GM12878 (cell line): ENCODE measurements around the gene DHRS7B. TPM values are rescaled to one million over a fixed set of nuclear protein-coding genes. Genes with fewer than 3 reads are reported as not detected.

ENCODE experiments used
- ATAC-seq: fragments of 200-7000 bp; cut with Tn5 transposase; 3 replicates; pipeline ENCODE4 v1.9.1; 2020; ENCODE audit warnings: mild to moderate bottlenecking, moderate library complexity
- BruUV-seq: library from RNA; stranded (reverse); fragments of 400-500 nt; replicated peaks from 2 replicates; lab custom pipeline; 2021; lab: Mats Ljungman, UMichigan
- CTCF ChIA-PET: fragments of 300-600 bp; sonication (Branson Sonifier 250); formaldehyde crosslinking; extraction: SDS; loops from one replicate; lab custom pipeline; 2021; ENCODE audit warnings: inconsistent platforms; lab: Yijun Ruan, JAX
- POLR2A ChIA-PET: fragments of 350-600 bp; formaldehyde crosslinking; extraction: SDS; loops from one replicate; lab custom pipeline; 2021; ENCODE audit warnings: inconsistent platforms; lab: Charles Lee
- RAD21 ChIA-PET: fragments of 300-600 bp; sonication (Branson Sonifier 250); formaldehyde crosslinking; loops from one replicate; lab custom pipeline; 2023; ENCODE audit warnings: antibody characterized with exemption; ENCODE audit not compliant: unreplicated experiment; lab: Charles Lee
- SMC1A ChIA-PET: fragments of 300-600 bp; sonication (Branson Sonifier 250); formaldehyde crosslinking; loops from one replicate; lab custom pipeline; 2023; ENCODE audit not compliant: unreplicated experiment, uncharacterized antibody; lab: Charles Lee
- DNase-seq: peaks from one replicate; pipeline ENCODE4 v3.0.0-alpha.2; 2011; ENCODE audit warnings: low read depth, low spot score
- FAIRE-seq: peaks from 3 replicates; lab custom pipeline; 2011; peaks lifted over from hg19 to GRCh38; lab: Jason Lieb, UNC
- H2AFZ ChIP-seq: 2 replicates; pipeline ENCODE4 v1.6.0; 2011; ENCODE audit warnings: low read depth, low read length, control low read depth; ENCODE audit not compliant: control insufficient read depth
- H3K27ac ChIP-seq: 2 replicates; pipeline ENCODE4 v1.5.1; 2011; ENCODE audit warnings: control low read depth; ENCODE audit not compliant: control insufficient read depth, insufficient read depth
- H3K27me3 ChIP-seq, 2 experiments: replicated peaks in 1 of 2; 2 replicates each; pipeline versions ENCODE4 v1.6.0 to v1.6.1; 2011; ENCODE audit warnings: low read length in 1 of 2; ENCODE audit not compliant: control insufficient read depth in 2 of 2, insufficient read depth in 2 of 2
- H3K36me3 ChIP-seq, 2 experiments: 2 replicates each; pipeline ENCODE4 v1.5.1; 2011; ENCODE audit warnings: low read length in 1 of 2; ENCODE audit not compliant: control insufficient read depth in 2 of 2, insufficient read depth in 2 of 2
- H3K4me1 ChIP-seq: 2 replicates; pipeline ENCODE4 v1.6.1; 2011; ENCODE audit warnings: mild to moderate bottlenecking, low read length, moderate library complexity, mixed read lengths; ENCODE audit not compliant: control insufficient read depth, insufficient read depth
- H3K4me2 ChIP-seq: 2 replicates; pipeline ENCODE4 v1.6.0; 2011; ENCODE audit warnings: control low read depth; ENCODE audit not compliant: control insufficient read depth, insufficient read depth
- H3K4me3 ChIP-seq: fragments of 200-600 bp; sonication (generic); 2 replicates; pipeline ENCODE4 v1.5.1; 2016
- H3K79me2 ChIP-seq: 2 replicates; pipeline ENCODE4 v1.6.0; 2011; ENCODE audit warnings: low read length; ENCODE audit not compliant: control insufficient read depth, insufficient read depth
- H3K9ac ChIP-seq: 2 replicates; pipeline ENCODE4 v1.8.0; 2011; ENCODE audit warnings: low read length, control low read depth, mixed read lengths; ENCODE audit not compliant: control insufficient read depth, insufficient read depth
- H3K9me3 ChIP-seq: replicated peaks from 3 replicates; pipeline ENCODE4 v1.5.1; 2011; ENCODE audit warnings: mild to moderate bottlenecking, low read length; ENCODE audit not compliant: control insufficient read depth, insufficient read depth
- H4K20me1 ChIP-seq: 2 replicates; pipeline ENCODE4 v1.6.0; 2011; ENCODE audit not compliant: control insufficient read depth, insufficient read depth
- ASH2L ChIP-seq: fragments of 300-600, 200-600 bp; sonication (generic); IDR thresholded peaks from 2 replicates; pipeline ENCODE4 v1.6.1; 2017; ENCODE audit warnings: low read depth, mild to moderate bottlenecking, borderline replicate concordance
- CHD2 ChIP-seq: IDR thresholded peaks from 2 replicates; pipeline ENCODE4 v1.6.1; 2011; ENCODE audit warnings: low read depth, low read length, improper control_type of control experiment, borderline replicate concordance
- CREM ChIP-seq: IDR thresholded peaks from 2 replicates; pipeline ENCODE4 v1.6.1; 2014; ENCODE audit warnings: antibody characterized with exemption, low read depth
- EZH2 ChIP-seq: IDR thresholded peaks from 2 replicates; pipeline ENCODE4 v1.6.1; 2012; ENCODE audit warnings: low read depth, mild to moderate bottlenecking, control low read depth, inconsistent platforms, low read length, borderline replicate concordance; ENCODE audit not compliant: control insufficient read depth
- POLR2A ChIP-seq: IDR thresholded peaks from 2 replicates; pipeline ENCODE4 v1.6.1; 2011; ENCODE audit warnings: low read depth, mild to moderate bottlenecking, low read length
- RELA ChIP-seq: fragments of 450-650 bp; IDR thresholded peaks from 2 replicates; pipeline ENCODE4 v1.8.0; 2014; ENCODE audit warnings: borderline replicate concordance; ENCODE audit not compliant: partially characterized antibody
- ZNF24 ChIP-seq: fragments of 450-650 bp; IDR thresholded peaks from 2 replicates; pipeline ENCODE4 v1.6.1; 2017; ENCODE audit warnings: antibody characterized with exemption, mild to moderate bottlenecking
- ZNF274 ChIP-seq: IDR thresholded peaks from one replicate; pipeline ENCODE4 v1.8.0; 2011; ENCODE audit not compliant: insufficient read length, insufficient read depth
- WGBS: methylation state at CpG from one replicate; pipeline ENCODE4 v1.1.6; 2016; ENCODE audit warnings: low lambda C conversion rate; ENCODE audit not compliant: insufficient replicate concordance, insufficient coverage; ENCODE audit errors: missing lambda C conversion rate; 5-methylcytosine and 5-hydroxymethylcytosine counted together
- in situ Hi-C: fragments of 300-500 bp; cut with MboI; formaldehyde crosslinking; loops from 9 replicates; pipeline ENCODE4 v1.14.3; 2018; ENCODE audit warnings: mixed read lengths
- intact Hi-C: fragments of 100-400 bp; cut with micrococcal nuclease; formaldehyde crosslinking; loops from one replicate; pipeline ENCODE4 v1.14.2; 2022; ENCODE audit not compliant: unreplicated experiment
- polyA plus RNA-seq, 11 experiments: library from polyadenylated mRNA; depleted of rRNA in 4 of 11; unstranded in 6 of 11; stranded (reverse) in 5 of 11; fragments of >200 nt; fragmentation: Nextera tagmentation in 4 of 11; fragmentation: Illumina TruSeq in 1 of 11; extraction: Ambion mirVana in 4 of 11; extraction: Trizol in 1 of 11; gene quantifications; 1 replicate in 1 of 11; 2 replicates in 10 of 11; pipeline versions ENCODE4 v1.2.1 to v1.2.3, GENCODE V29; 2011 to 2016; ENCODE audit warnings: inconsistent platforms in 2 of 11, missing spikeins in 2 of 11, low read depth in 1 of 11
- total RNA-seq, 4 experiments: library from RNA; depleted of rRNA in 3 of 4; stranded (reverse); fragments of >200 nt in 3 of 4; fragmentation: Illumina TruSeq in 1 of 4; extraction: Trizol in 1 of 4; gene quantifications; 2 replicates each; pipeline versions ENCODE4 v1.2.1 to v1.2.3, GENCODE V29; 2013 to 2021

DHRS7B gene
- total and polyA plus RNA-seq, 10 of the 15 experiments (the other 5 are each of a cell fraction or from before 2014, with no cell fraction given), result 11.1 to 35.6 (median 23.0) TPM

GRCh38 chr17:21078016-21078780, 48.6 kb upstream of the DHRS7B start:
- CTCF ChIA-PET, result interaction anchor here (0.6 to 1.6 kb wide), 4 partner anchors 21 to 41 kb away, joined by 3 to 4 read pairs (median 3); no protein-coding TSS in a partner anchor
- no peaks in the 10 kb centered on the region; the same call in 2 of the 3 replicates for H3K9me3 ChIP-seq
- H3K4me3 ChIP-seq, result no peak overlapping the region
- H3K4me2 ChIP-seq, result no peak overlapping the region
- H3K79me2 ChIP-seq, result no peaks in the 10 kb centered on the region
- FAIRE-seq (no peak), DNase-seq (no peak), ATAC-seq (no peak)
- intact Hi-C loops (no loop called here), in situ Hi-C loops (no loop called here)
- H3K27ac ChIP-seq, result no peak overlapping the region
- TF ChIP-seq ZNF24 (no peak), EZH2 (no peak), ZNF274 (no peak), CHD2 (no peak), ASH2L (no peak), CREM (no peak), POLR2A (no peak), RELA (no peak)
- SMC1A ChIA-PET, result interaction anchor here (0.8 to 1.4 kb wide), 3 partner anchors 10 to 25 kb away, joined by 3 to 5 read pairs (median 3); no protein-coding TSS in a partner anchor
- H3K9ac ChIP-seq, result no peak overlapping the region
- no peak overlapping the region for H2AFZ ChIP-seq
- no peaks in the 10 kb centered on the region for H3K36me3 ChIP-seq
- POLR2A ChIA-PET, result no interaction called here
- H3K27me3 ChIP-seq, result no peaks in the 10 kb centered on the region
- RAD21 ChIA-PET, result interaction anchor here (1.3 kb wide), 1 partner anchor 21 kb away, joined by 3 read pairs; no protein-coding TSS in a partner anchor
- no peaks in the 10 kb centered on the region for H4K20me1 ChIP-seq
- BruUV-seq, result no TSS peak
- WGBS, result 43% methylated on average over 11 of the region's 11 CpGs
- H3K4me1 ChIP-seq, result no peaks in the 10 kb centered on the region
